Fibroblast of lung (primary cell): ENCODE data around the gene FADS2.

Experiments used
- CTCF ChIP-seq, 2 donors: IDR thresholded peaks in 1 of 2; conservative IDR thresholded peaks in 1 of 2; 1 replicate in 1 of 2; 2 replicates in 1 of 2; pipeline ENCODE4 v1.5.1; 2011 to 2012; ENCODE audit warnings: low read length in 2 of 2, control low read depth in 1 of 2, inconsistent platforms in 1 of 2, low read depth in 1 of 2, mild to moderate bottlenecking in 1 of 2
- EZH2 ChIP-seq: IDR thresholded peaks from 2 replicates; pipeline ENCODE4 v1.5.1; 2012; ENCODE audit warnings: low read length, control low read depth, mild to moderate bottlenecking; ENCODE audit errors: missing control alignments

DNA sequence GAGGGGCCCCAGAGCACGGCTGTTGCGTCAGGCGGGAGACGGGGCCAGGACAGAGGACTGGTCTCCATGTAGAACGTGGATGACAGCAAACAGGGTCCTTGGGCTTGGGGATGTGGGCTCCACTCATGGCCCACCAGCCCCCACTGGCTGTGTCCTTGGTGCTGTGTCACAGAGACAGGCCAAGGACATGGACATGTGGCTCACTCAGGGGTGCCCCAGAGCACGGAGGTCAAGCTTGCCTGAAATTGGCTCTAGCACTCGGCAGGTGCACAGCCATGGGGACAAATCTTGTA lies 14.4 kb downstream of the FADS2 start:
- TF ChIP-seq CTCF (conservative IDR thresholded peaks at IDR 0.05 in 1 of 2, IDR thresholded peaks at IDR 0.05 in 1 of 2; ENCODE audit: low read depth in 1 of 2, low read length in 2 of 2) (no peak), EZH2 (no peak)
